Endodermal cell (in vitro differentiated cells): ENCODE data around the gene BCL6. TPM values are rescaled to one million over a fixed set of nuclear protein-coding genes. Genes with fewer than 3 reads are reported as not detected.

ENCODE experiments used
- DNase-seq: peaks from one replicate; pipeline ENCODE4 v3.0.0-alpha.2; 2017
- H3K27ac ChIP-seq: 2 replicates; pipeline ENCODE4 v1.5.1; 2013; ENCODE audit warnings: mild to moderate bottlenecking, low read depth, low read length, moderate library complexity
- H3K27me3 ChIP-seq: 2 replicates; pipeline ENCODE4 v1.6.1; 2013; ENCODE audit warnings: mild to moderate bottlenecking, low read length, moderate library complexity; ENCODE audit not compliant: insufficient read depth, control insufficient read depth, poor library complexity, severe bottlenecking
- H3K36me3 ChIP-seq: 2 replicates; pipeline ENCODE4 v1.7.0; 2013; ENCODE audit warnings: mild to moderate bottlenecking, low read length, moderate library complexity; ENCODE audit not compliant: control insufficient read depth, insufficient read depth
- H3K4me1 ChIP-seq: one replicate; pipeline ENCODE4 v1.7.0; 2013; ENCODE audit warnings: low read length; ENCODE audit not compliant: control insufficient read depth, insufficient read depth
- H3K4me3 ChIP-seq: 2 replicates; pipeline ENCODE4 v1.5.1; 2013; ENCODE audit warnings: mild to moderate bottlenecking, low read length, moderate library complexity
- H3K9ac ChIP-seq: 2 replicates; pipeline ENCODE4 v1.6.1; 2013; ENCODE audit warnings: mild to moderate bottlenecking, low read length, moderate library complexity; ENCODE audit not compliant: poor library complexity, severe bottlenecking; ENCODE audit errors: extremely low read depth
- H3K9me3 ChIP-seq: 2 replicates; pipeline ENCODE4 v1.6.1; 2013; ENCODE audit warnings: mild to moderate bottlenecking, low read length, moderate library complexity; ENCODE audit not compliant: control insufficient read depth
- H3K27ac Mint-ChIP-seq: 2 replicates; pipeline ENCODE4 v1.8.0; 2020; ENCODE audit warnings: mixed read lengths
- H3K27me3 Mint-ChIP-seq: 2 replicates; pipeline ENCODE4 v1.8.0; 2021; ENCODE audit warnings: mild to moderate bottlenecking, mixed read lengths; ENCODE audit not compliant: insufficient read depth
- H3K36me3 Mint-ChIP-seq: 2 replicates; pipeline ENCODE4 v1.8.0; 2020; ENCODE audit warnings: low read depth, mixed read lengths
- H3K4me1 Mint-ChIP-seq: 2 replicates; pipeline ENCODE4 v1.8.0; 2020; ENCODE audit warnings: mixed read lengths
- H3K4me3 Mint-ChIP-seq: 2 replicates; pipeline ENCODE4 v1.8.0; 2020; ENCODE audit warnings: mild to moderate bottlenecking, moderate library complexity, mixed read lengths
- H3K9me3 Mint-ChIP-seq: 2 replicates; pipeline ENCODE4 v1.8.0; 2020; ENCODE audit warnings: mild to moderate bottlenecking, mixed read lengths
- CTCF ChIP-seq: fragments of 200-600 bp; sonication (generic); conservative IDR thresholded peaks from 2 replicates; pipeline ENCODE4 v1.5.0; 2021; ENCODE audit warnings: antibody characterized with exemption, mild to moderate bottlenecking
- WGBS, 2 experiments: methylation state at CpG; one replicate each; pipeline versions ENCODE4 v1.1.5 to v1.1.7; 2013; ENCODE audit warnings: missing lambda C conversion rate in 2 of 2, mixed read lengths in 1 of 2; ENCODE audit not compliant: insufficient coverage in 1 of 2, insufficient read length in 1 of 2; 5-methylcytosine and 5-hydroxymethylcytosine counted together
- total RNA-seq, 2 donors: library from RNA; stranded (reverse); fragmentation: NEBNext Ultra II Directional in 1 of 2; extraction: Animal tissue kit (Norgen Biotek cat#: 25700) in 1 of 2; gene quantifications; 2 replicates in 1 of 2; 3 replicates in 1 of 2; pipeline ENCODE4 v1.2.1, GENCODE V29; 2021

Gene BCL6
- total RNA-seq, 2 donors from 2014 or later = 3.8 to 3.9 TPM

- no peaks in the 10 kb centered on the region for H3K9me3 ChIP-seq
- no peaks in the 10 kb centered on the region for H3K27me3 Mint-ChIP-seq
- no peak overlapping the region for H3K27ac Mint-ChIP-seq
- H3K27me3 ChIP-seq = no peaks in the 10 kb centered on the region
- 92 to 100% methylated on average over 4 to 13 of the region's 13 CpGs for WGBS, 2 experiments
- no peak overlapping the region for H3K27ac ChIP-seq
- no peak for TF ChIP-seq CTCF
- no peak overlapping the region for H3K4me3 Mint-ChIP-seq
- no peak overlapping the region for H3K4me3 ChIP-seq
- peaks cover 7% of the 10 kb centered on the region for H3K4me1 Mint-ChIP-seq
- no peaks in the 10 kb centered on the region for H3K9me3 Mint-ChIP-seq
- no peak for DNase-seq
- no peaks in the 10 kb centered on the region for H3K36me3 ChIP-seq
- no peaks in the 10 kb centered on the region for H3K4me1 ChIP-seq
- H3K9ac ChIP-seq = no peak overlapping the region
- H3K36me3 Mint-ChIP-seq = no peaks in the 10 kb centered on the region
Observed at GRCh38 chr3:187728940-187729583, 16.2 kb downstream of the BCL6 start.

DNA sequence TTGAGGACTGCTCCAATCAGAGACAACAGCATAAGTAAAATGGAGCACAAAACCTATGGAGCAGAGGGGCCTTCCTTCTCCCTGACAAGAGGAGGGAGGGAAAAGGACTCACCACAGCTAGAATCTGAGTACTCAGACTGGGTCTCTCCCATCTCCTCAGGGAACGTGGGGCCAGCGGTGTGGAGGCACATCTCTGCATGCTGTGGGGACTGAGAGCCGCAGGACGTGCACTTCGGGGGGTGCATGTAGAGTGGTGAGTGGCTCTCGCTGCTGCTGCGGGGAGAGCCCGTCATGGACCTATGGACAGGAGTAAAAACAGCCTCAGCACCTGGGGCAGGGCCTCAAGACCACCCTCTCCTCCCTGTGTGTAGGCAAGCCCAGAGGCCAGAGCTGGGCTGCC lies 17.0 kb downstream of the BCL6 start:
- no peaks in the 10 kb centered on the region for H3K27me3 ChIP-seq
- no peak for TF ChIP-seq CTCF
- H3K4me1 ChIP-seq = no peaks in the 10 kb centered on the region
- Mint-ChIP-seq H3K27ac (no peak overlapping the region), H3K4me3 (no peak overlapping the region), H3K27me3 (no peaks in the 10 kb centered on the region), H3K9me3 (no peaks in the 10 kb centered on the region), H3K36me3 (no peaks in the 10 kb centered on the region), H3K4me1 (peaks cover 7% of the 10 kb centered on the region)
- no peaks in the 10 kb centered on the region for H3K36me3 ChIP-seq
- H3K9me3 ChIP-seq = no peaks in the 10 kb centered on the region
- H3K9ac ChIP-seq = no peak overlapping the region
- H3K27ac ChIP-seq = no peak overlapping the region
- H3K4me3 ChIP-seq = no peak overlapping the region
- DNase-seq = no peak
- WGBS, 2 experiments = 95 to 100% methylated on average over 5 to 8 of the region's 8 CpGs

- Mint-ChIP-seq H3K4me1 (peaks cover 7% of the 10 kb centered on the region), H3K27me3 (no peaks in the 10 kb centered on the region), H3K9me3 (no peaks in the 10 kb centered on the region), H3K36me3 (no peaks in the 10 kb centered on the region), H3K4me3 (no peak overlapping the region), H3K27ac (no peak overlapping the region)
- Histone ChIP-seq H3K9ac (no peak overlapping the region), H3K9me3 (no peaks in the 10 kb centered on the region), H3K4me1 (no peaks in the 10 kb centered on the region), H3K27ac (no peak overlapping the region), H3K27me3 (no peaks in the 10 kb centered on the region), H3K36me3 (no peaks in the 10 kb centered on the region), H3K4me3 (no peak overlapping the region)
- 91 to 95% methylated on average over 7 to 13 of the region's 13 CpGs for WGBS, 2 experiments
- peak; percentile 29 for DNase-seq
- TF ChIP-seq CTCF = no peak
Observed at GRCh38 chr3:187726564-187726963, 18.7 kb downstream of the BCL6 start.
